RWPE2 (cell line): ENCODE data around the gene NR5A1.

Experiments used
- ATAC-seq: fragments of 200-7000 bp; cut with Tn5 transposase; 3 replicates; pipeline ENCODE4 v1.9.1; 2021; ENCODE audit warnings: low read depth
- DNase-seq: peaks from one replicate; pipeline ENCODE4 v3.0.0-alpha.2; 2020; ENCODE audit warnings: low spot score
- H3K27ac ChIP-seq: fragments of 450-650 bp; 2 replicates; pipeline ENCODE4 v1.5.1; 2017; ENCODE audit warnings: mild to moderate bottlenecking; ENCODE audit not compliant: poor library complexity, severe bottlenecking
- H3K27me3 ChIP-seq: fragments of 250-450 bp; sonication (Bioruptor Pico); 2 replicates; pipeline ENCODE4 v1.5.1; 2021; ENCODE audit warnings: mild to moderate bottlenecking, moderate library complexity; ENCODE audit not compliant: insufficient read depth, poor library complexity, severe bottlenecking
- H3K36me3 ChIP-seq: fragments of 250-450 bp; sonication (Bioruptor Pico); 2 replicates; pipeline ENCODE4 v1.5.1; 2020; ENCODE audit warnings: low read depth, mild to moderate bottlenecking, moderate library complexity
- H3K4me1 ChIP-seq: fragments of 250-450 bp; sonication (Bioruptor Pico); 2 replicates; pipeline ENCODE4 v1.5.1; 2021; ENCODE audit warnings: mild to moderate bottlenecking, moderate library complexity; ENCODE audit not compliant: insufficient read depth, poor library complexity, severe bottlenecking
- H3K4me3 ChIP-seq: fragments of 250-450 bp; sonication (Bioruptor Pico); 2 replicates; pipeline ENCODE4 v1.5.1; 2021; ENCODE audit warnings: mild to moderate bottlenecking, moderate library complexity; ENCODE audit not compliant: severe bottlenecking
- H3K9me3 ChIP-seq: fragments of 250-450 bp; sonication (Bioruptor Pico); 2 replicates; pipeline ENCODE4 v1.5.1; 2021; ENCODE audit warnings: mild to moderate bottlenecking, moderate library complexity; ENCODE audit not compliant: severe bottlenecking
- CTCF ChIP-seq: fragments of 450-650 bp; IDR thresholded peaks from one replicate; pipeline ENCODE4 v1.5.1; 2017; ENCODE audit warnings: mild to moderate bottlenecking, moderate library complexity; ENCODE audit not compliant: poor library complexity, severe bottlenecking

The NR5A1 gene

GRCh38 chr9:124440786-124441185 lies 66.4 kb downstream of the NR5A1 start:
- H3K27me3 ChIP-seq, result no peaks in the 10 kb centered on the region
- H3K4me3 ChIP-seq, result no peak overlapping the region
- no peak overlapping the region for H3K27ac ChIP-seq
- ATAC-seq (no peak), DNase-seq (no peak)
- peaks cover 15% of the 10 kb centered on the region for H3K4me1 ChIP-seq
- no peak for TF ChIP-seq CTCF
- no peaks in the 10 kb centered on the region for H3K36me3 ChIP-seq
- no peaks in the 10 kb centered on the region for H3K9me3 ChIP-seq

GRCh38 chr9:124439686-124440243 lies 67.4 kb downstream of the NR5A1 start:
- no peaks in the 10 kb centered on the region for H3K27me3 ChIP-seq
- DNase-seq, result no peak
- no peak for TF ChIP-seq CTCF
- ATAC-seq, result no peak
- H3K27ac ChIP-seq, result no peak overlapping the region
- no peaks in the 10 kb centered on the region for H3K9me3 ChIP-seq
- H3K4me1 ChIP-seq, result peaks cover 10% of the 10 kb centered on the region
- no peak overlapping the region for H3K4me3 ChIP-seq
- H3K36me3 ChIP-seq, result no peaks in the 10 kb centered on the region

GRCh38 chr9:124439086-124439485 lies 68.1 kb downstream of the NR5A1 start:
- no peaks in the 10 kb centered on the region for H3K9me3 ChIP-seq
- no peak for TF ChIP-seq CTCF
- ATAC-seq (no peak), DNase-seq (no peak)
- peaks cover 7% of the 10 kb centered on the region for H3K4me1 ChIP-seq
- H3K4me3 ChIP-seq, result no peak overlapping the region
- H3K27ac ChIP-seq, result no peak overlapping the region
- H3K27me3 ChIP-seq, result no peaks in the 10 kb centered on the region
- H3K36me3 ChIP-seq, result no peaks in the 10 kb centered on the region

GRCh38 chr9:124438091-124438490 lies 69.1 kb downstream of the NR5A1 start:
- H3K4me1 ChIP-seq, result peaks cover 7% of the 10 kb centered on the region

More at GRCh38 chr9:124438091-124438490, 69.1 kb downstream of the NR5A1 start:
- DNase-seq (no peak), ATAC-seq (no peak)
- Histone ChIP-seq H3K36me3 (no peaks in the 10 kb centered on the region), H3K27me3 (no peaks in the 10 kb centered on the region), H3K9me3 (no peaks in the 10 kb centered on the region), H3K27ac (no peak overlapping the region), H3K4me3 (no peak overlapping the region)
- TF ChIP-seq CTCF, result no peak
